Measurements from ENCODE around the gene GIT2. TPM values are rescaled to one million over a fixed set of nuclear protein-coding genes. Genes with fewer than 3 reads are reported as not detected.
A peak's percentile ranks its signal among the peaks of the same experiment; 100 is the strongest.

Gene GIT2
- total RNA-seq, 2 donors from 2014 or later, result 27.0 to 27.9 TPM

DNA sequence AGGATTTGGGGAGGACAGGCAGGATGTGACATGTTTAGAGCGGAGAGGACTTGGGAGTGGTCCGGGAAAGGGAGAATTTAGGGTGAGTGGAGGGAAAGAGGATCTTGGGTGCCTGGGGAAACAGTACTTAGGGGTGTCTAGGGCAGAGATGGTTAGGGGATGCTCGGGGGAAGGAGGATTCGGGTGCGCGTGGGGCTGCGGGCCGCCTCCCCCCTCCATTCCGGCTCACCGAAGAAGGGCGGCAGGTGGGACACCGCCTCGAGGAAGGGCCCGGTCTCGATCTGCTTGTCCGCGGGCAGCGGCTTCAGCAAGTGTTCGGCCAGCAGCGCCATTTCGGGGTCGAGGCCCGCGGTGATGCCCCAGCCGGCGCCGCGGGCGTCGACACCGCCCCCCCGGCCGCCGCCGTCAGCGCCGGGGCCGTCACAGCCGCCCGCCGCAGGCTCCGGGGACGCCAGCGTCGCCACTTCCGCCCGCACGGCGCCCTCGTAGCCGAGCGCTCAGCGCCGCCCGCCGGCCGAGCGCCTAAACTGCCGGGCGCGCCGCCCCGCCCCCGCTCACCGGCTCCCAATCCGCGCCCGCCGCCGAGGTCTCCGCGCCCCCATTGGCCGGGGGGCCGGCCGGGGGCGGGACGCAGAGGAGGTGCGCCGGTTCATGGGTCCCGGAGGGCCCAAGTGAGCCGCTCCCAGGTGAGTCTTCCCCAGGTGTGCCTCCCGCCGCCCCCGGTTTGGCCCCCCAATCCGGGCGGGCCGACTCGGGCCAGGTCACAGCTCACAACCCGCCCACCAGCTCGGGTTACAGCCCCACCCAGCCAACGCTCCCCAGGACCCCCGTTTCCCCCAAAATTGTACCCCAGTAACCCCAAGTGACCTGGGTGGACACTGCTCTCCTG, 115.9 kb downstream of the GIT2 start, which contains the start of gene GLTP:
Gene GLTP (minus strand): TSS at position 499 of the 889 bp plus-strand sequence. CDS start 167 bp downstream, at position 332.
- Mint-ChIP-seq H3K27me3 (ENCODE audit: insufficient read depth) (no peaks in the 10 kb centered on the region), H3K4me1 (peaks cover 46% of the 10 kb centered on the region), H3K36me3 (ENCODE audit: low read depth) (no peaks in the 10 kb centered on the region), H3K27ac (peak within 1 kb of the TSS; percentile 94), H3K4me3 (peak within 1 kb of the TSS; percentile 91), H3K9me3 (no peaks in the 10 kb centered on the region)
- no peaks in the 10 kb centered on the region for H3K36me3 ChIP-seq (ENCODE audit: control insufficient read depth, insufficient read depth, low read length)
- H3K27me3 ChIP-seq (ENCODE audit: control insufficient read depth, insufficient read depth, low read length, poor library complexity, severe bottlenecking), result no peaks in the 10 kb centered on the region
- H3K9ac ChIP-seq (ENCODE audit: extremely low read depth, low read length, poor library complexity, severe bottlenecking), result peak within 1 kb of the TSS; percentile 61
- H3K4me3 ChIP-seq (ENCODE audit: low read length), result peak within 1 kb of the TSS; percentile 99
- DNase-seq, result peak; percentile 98
- H3K9me3 ChIP-seq (ENCODE audit: control insufficient read depth, low read length), result no peaks in the 10 kb centered on the region
- H3K27ac ChIP-seq (ENCODE audit: low read depth, low read length), result no peak within 1 kb of the TSS
- 0% methylated on average over 18 to 92 of the region's 92 CpGs for WGBS, 2 experiments (ENCODE audit: insufficient coverage in 1 of 2, insufficient read length in 1 of 2)
- peaks cover 4% of the 10 kb centered on the region for H3K4me1 ChIP-seq (ENCODE audit: control insufficient read depth, insufficient read depth, low read length)
- TF ChIP-seq, protein P1, sequence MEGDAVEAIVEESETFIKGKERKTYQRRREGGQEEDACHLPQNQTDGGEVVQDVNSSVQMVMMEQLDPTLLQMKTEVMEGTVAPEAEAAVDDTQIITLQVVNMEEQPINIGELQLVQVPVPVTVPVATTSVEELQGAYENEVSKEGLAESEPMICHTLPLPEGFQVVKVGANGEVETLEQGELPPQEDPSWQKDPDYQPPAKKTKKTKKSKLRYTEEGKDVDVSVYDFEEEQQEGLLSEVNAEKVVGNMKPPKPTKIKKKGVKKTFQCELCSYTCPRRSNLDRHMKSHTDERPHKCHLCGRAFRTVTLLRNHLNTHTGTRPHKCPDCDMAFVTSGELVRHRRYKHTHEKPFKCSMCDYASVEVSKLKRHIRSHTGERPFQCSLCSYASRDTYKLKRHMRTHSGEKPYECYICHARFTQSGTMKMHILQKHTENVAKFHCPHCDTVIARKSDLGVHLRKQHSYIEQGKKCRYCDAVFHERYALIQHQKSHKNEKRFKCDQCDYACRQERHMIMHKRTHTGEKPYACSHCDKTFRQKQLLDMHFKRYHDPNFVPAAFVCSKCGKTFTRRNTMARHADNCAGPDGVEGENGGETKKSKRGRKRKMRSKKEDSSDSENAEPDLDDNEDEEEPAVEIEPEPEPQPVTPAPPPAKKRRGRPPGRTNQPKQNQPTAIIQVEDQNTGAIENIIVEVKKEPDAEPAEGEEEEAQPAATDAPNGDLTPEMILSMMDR (conservative IDR thresholded peaks at IDR 0.05), result peak; percentile 68

Other genes with a start within 250 kb of the GIT2 start
- 10 to 100 TPM; 14.0 to 14.2 TPM for gene TRPV4, start 163.0 kb downstream of the GIT2 start, total RNA-seq
- 10 to 100 TPM; 15.2 to 20.9 TPM for gene GLTP, start 115.8 kb downstream of the GIT2 start, total RNA-seq
- 10 to 100 TPM; 26.1 to 31.9 TPM for gene TCHP, start 96.1 kb downstream of the GIT2 start, total RNA-seq
- 10 to 100 TPM; 33.2 to 44.6 TPM for gene ANKRD13A, start 3.1 kb upstream of the GIT2 start, total RNA-seq
- gene C12orf76, start 52.2 kb upstream of the GIT2 start, total RNA-seq, result 10 to 100 TPM; 19.6 to 23.5 TPM
- gene IFT81, start 128.0 kb upstream of the GIT2 start, total RNA-seq, result 10 to 100 TPM; 20.2 to 29.6 TPM

Measured in endodermal cell (in vitro differentiated cells).